Brain microvascular endothelial cell (primary cell): ENCODE measurements around the gene ATPAF1.

ENCODE experiments used
- DNase-seq: peaks from one replicate; pipeline ENCODE4 v3.0.0-alpha.2; 2020
- H3K27ac ChIP-seq: fragments of 250-450 bp; sonication (Bioruptor Pico); 2 replicates; pipeline ENCODE4 v1.5.1; 2020; ENCODE audit warnings: mild to moderate bottlenecking, moderate library complexity
- H3K27me3 ChIP-seq: fragments of 250-450 bp; sonication (Bioruptor Pico); replicated peaks from 2 replicates; pipeline ENCODE4 v1.5.1; 2020; ENCODE audit warnings: mild to moderate bottlenecking
- H3K36me3 ChIP-seq: fragments of 250-450 bp; sonication (Bioruptor Pico); replicated peaks from 2 replicates; pipeline ENCODE4 v1.5.1; 2020; ENCODE audit warnings: mild to moderate bottlenecking
- H3K4me3 ChIP-seq: 2 replicates; pipeline ENCODE4 v1.5.1; 2011; ENCODE audit warnings: low read depth, mild to moderate bottlenecking, control low read depth, low read length, moderate library complexity
- in situ Hi-C: cut with HindIII; loops from 2 replicates; pipeline ENCODE4 v1.10.0; 2017; ENCODE audit warnings: low sequenced_read_pairs, low pct_ligation_motif_present
- TF ChIP-seq, protein P1 (sequence below): IDR thresholded peaks from 2 replicates; pipeline ENCODE4 v1.5.1; 2011; ENCODE audit warnings: low read depth, mild to moderate bottlenecking, moderate library complexity, low read length, control low read depth, inconsistent platforms; ENCODE audit errors: missing control alignments

The ATPAF1 gene

DNA sequence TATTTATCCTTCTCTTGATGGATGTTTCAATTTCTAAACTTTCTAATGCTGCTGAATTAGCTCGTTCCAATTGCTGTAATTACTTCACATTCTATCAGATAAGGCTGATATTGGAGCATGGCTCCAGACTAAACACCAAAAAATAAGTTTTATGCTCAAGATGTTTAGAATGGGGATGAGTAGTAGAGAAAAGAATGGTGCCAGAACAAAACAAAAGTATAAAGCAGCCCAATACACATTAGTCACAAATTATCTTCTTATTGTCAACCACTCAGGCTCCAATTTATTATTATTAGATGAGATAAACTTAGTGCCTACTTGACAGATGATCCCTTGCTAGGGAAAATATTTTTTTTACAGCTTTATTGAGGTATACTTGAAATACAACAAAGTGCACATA, 21.8 kb downstream of the ATPAF1 start:
- H3K27me3 ChIP-seq = no peaks in the 10 kb centered on the region
- no peak overlapping the region for H3K4me3 ChIP-seq
- DNase-seq = no peak
- in situ Hi-C loops = no loop called here
- TF ChIP-seq, protein P1, sequence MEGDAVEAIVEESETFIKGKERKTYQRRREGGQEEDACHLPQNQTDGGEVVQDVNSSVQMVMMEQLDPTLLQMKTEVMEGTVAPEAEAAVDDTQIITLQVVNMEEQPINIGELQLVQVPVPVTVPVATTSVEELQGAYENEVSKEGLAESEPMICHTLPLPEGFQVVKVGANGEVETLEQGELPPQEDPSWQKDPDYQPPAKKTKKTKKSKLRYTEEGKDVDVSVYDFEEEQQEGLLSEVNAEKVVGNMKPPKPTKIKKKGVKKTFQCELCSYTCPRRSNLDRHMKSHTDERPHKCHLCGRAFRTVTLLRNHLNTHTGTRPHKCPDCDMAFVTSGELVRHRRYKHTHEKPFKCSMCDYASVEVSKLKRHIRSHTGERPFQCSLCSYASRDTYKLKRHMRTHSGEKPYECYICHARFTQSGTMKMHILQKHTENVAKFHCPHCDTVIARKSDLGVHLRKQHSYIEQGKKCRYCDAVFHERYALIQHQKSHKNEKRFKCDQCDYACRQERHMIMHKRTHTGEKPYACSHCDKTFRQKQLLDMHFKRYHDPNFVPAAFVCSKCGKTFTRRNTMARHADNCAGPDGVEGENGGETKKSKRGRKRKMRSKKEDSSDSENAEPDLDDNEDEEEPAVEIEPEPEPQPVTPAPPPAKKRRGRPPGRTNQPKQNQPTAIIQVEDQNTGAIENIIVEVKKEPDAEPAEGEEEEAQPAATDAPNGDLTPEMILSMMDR = no peak
- H3K27ac ChIP-seq = no peak overlapping the region
- peaks cover 5% of the 10 kb centered on the region for H3K36me3 ChIP-seq

DNA sequence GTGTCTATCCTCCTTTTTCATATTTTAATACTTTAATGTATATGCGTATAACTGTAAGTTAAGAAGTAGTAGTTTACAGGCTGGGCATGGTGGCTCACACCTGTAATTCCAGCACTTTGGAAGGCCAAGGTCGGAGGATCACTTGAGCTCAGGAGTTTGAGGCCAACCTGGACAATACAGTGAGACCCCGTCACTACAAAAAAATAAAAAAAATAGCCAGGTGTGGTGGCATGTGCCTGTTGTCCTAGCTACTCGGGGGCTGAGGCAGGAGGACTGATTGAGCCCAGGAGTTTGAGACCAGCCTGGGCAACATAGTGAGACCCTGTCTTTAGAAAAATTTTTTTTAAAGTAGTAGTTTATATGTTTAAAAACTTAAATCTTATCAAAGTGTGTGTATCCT, 22.3 kb downstream of the ATPAF1 start:
- DNase-seq = no peak
- TF ChIP-seq, protein P1 = no peak
- peaks cover 5% of the 10 kb centered on the region for H3K36me3 ChIP-seq
- H3K27ac ChIP-seq = no peak overlapping the region
- H3K4me3 ChIP-seq = no peak overlapping the region
- in situ Hi-C loops = no loop called here
- no peaks in the 10 kb centered on the region for H3K27me3 ChIP-seq

DNA sequence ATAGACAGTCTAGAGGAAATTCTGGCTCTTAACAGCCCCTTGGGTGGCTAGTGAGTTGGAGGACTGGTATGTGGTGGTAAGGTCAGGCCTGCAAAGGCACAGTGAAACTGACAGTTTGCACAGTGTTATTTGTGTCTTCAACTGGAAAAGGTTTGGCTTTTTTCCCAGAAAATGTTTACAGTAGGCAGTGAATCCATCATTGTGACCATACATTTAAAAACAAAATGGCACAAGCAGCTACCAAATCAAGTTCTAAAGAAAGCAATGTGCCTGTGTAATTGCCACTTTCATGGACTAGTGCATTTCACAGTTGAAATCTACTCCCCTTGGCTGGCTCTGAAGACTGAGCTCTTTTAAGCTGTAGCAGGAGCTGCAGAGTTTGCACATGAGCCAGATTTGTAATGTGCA, 24.8 kb downstream of the ATPAF1 start:
- Histone ChIP-seq H3K36me3 (no peaks in the 10 kb centered on the region), H3K27me3 (no peaks in the 10 kb centered on the region), H3K4me3 (no peak overlapping the region), H3K27ac (no peak overlapping the region)
- TF ChIP-seq, protein P1 = no peak
- DNase-seq = peak; percentile 67
- in situ Hi-C loops = no loop called here

DNA sequence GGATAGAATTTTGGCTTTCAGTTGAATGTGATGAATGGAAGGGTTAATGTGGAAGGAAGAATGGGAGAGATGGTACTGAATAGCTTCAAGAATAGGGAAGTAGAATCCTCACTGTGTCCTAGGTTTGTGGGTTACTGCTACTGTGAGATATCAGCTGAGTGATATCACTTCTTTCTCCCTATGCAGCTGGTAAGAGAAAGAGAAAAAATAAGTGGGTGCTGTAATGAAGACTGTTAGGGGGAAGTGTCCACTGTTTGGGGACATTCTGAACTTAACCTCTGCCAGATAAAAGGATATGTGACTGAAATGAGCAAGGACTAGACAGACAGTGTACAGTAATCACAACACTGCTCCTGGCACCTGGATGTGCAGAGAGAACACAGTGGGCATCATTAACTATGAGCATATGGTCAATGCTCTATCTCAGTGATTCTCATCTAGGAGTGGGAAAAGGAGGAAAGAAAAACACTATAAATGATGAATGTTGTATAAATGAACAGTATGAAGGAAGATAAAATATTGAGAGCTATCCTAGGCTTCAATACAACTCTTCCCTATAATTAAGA, 26.0 kb downstream of the ATPAF1 start:
- no peak for DNase-seq
- Histone ChIP-seq H3K4me3 (no peak overlapping the region), H3K27ac (no peak overlapping the region), H3K27me3 (no peaks in the 10 kb centered on the region), H3K36me3 (no peaks in the 10 kb centered on the region)
- TF ChIP-seq, protein P1 = no peak
- in situ Hi-C loops = no loop called here

DNA sequence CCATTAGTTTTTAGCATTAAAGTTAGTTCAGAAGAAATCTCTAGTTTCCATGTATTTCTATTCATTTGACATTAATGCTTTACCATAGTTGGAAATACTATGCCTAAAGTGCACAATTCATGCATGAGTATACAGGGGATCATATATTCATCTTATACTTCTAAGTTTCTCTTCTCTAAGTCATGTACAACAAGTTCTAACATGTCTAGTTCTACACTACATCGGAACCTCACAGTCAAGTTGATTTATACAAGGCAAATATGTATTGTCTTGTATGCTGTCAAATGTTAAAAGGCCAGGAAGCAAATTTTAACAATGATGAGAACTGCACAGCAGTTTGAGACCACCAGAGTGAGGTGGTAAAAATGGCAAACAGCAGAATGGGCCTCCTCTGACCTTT, 28.6 kb downstream of the ATPAF1 start:
- Histone ChIP-seq H3K27me3 (no peaks in the 10 kb centered on the region), H3K36me3 (peaks cover 13% of the 10 kb centered on the region), H3K27ac (no peak overlapping the region), H3K4me3 (no peak overlapping the region)
- no peak for DNase-seq
- TF ChIP-seq, protein P1 = no peak
- in situ Hi-C loops = no loop called here

DNA sequence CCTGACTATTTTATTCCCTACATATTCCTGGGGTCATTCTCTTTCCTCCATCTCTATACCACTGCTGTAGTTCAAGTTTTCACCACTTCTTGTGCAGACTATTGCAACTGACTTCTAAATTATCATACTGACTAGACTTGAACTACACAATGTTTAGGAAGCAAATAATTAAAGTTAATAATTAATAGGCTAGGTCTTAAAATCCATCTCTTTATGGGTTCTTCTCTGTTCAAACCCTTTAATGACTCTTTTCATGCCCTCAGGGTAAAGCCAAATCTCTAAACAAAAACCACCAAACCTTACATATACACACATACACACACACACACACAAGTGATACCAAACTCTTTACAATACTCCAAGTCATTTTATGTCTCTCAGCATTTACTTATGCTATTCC, 29.2 kb downstream of the ATPAF1 start:
- no peak for DNase-seq
- Histone ChIP-seq H3K4me3 (no peak overlapping the region), H3K27ac (no peak overlapping the region), H3K27me3 (no peaks in the 10 kb centered on the region), H3K36me3 (peaks cover 18% of the 10 kb centered on the region)
- in situ Hi-C loops = no loop called here
- TF ChIP-seq, protein P1 = no peak
